IMR-90 (cell line): ENCODE data around the gene FAM163B. TPM values are rescaled to one million over a fixed set of nuclear protein-coding genes. Genes with fewer than 3 reads are reported as not detected.

Experiments used
- ATAC-seq: fragments of 200-7000 bp; cut with Tn5 transposase; 2 replicates; pipeline ENCODE4 v1.9.1; 2020; ENCODE audit warnings: low read depth, mild to moderate bottlenecking, moderate library complexity
- BruUV-seq: library from RNA; stranded (reverse); fragments of 400-500 nt; replicated peaks from 2 replicates; lab custom pipeline; 2021; lab: Mats Ljungman, UMichigan
- CTCF ChIA-PET: fragments of 300-600 bp; formaldehyde crosslinking; extraction: SDS; loops from one replicate; lab custom pipeline; 2021; ENCODE audit warnings: antibody characterized with exemption; lab: Yijun Ruan, JAX
- POLR2A ChIA-PET: fragments of 300-600 bp; sonication (Branson Sonifier 250); formaldehyde crosslinking; loops from one replicate; lab custom pipeline; 2022; ENCODE audit warnings: antibody characterized with exemption; ENCODE audit not compliant: unreplicated experiment; lab: Charles Lee
- DNase-seq: peaks from one replicate; pipeline ENCODE4 v3.0.0; 2013
- H2AFZ ChIP-seq: replicated peaks from 2 replicates; pipeline ENCODE3; 2013; ENCODE audit warnings: low read length, mild to moderate bottlenecking; ENCODE audit not compliant: poor library complexity
- H2AK5ac ChIP-seq: 2 replicates; pipeline ENCODE4 v1.6.1; 2013; ENCODE audit warnings: low read depth, low read length, inconsistent platforms
- H2AK9ac ChIP-seq: replicated peaks from 2 replicates; pipeline ENCODE3; 2013; ENCODE audit warnings: mild to moderate bottlenecking, low read depth, low read length, moderate library complexity; ENCODE audit not compliant: poor library complexity
- H2BK120ac ChIP-seq: 2 replicates; pipeline ENCODE4 v1.6.1; 2013; ENCODE audit warnings: low read depth, low read length, inconsistent platforms
- H2BK15ac ChIP-seq: 3 replicates; pipeline ENCODE4 v1.6.1; 2013; ENCODE audit warnings: low read depth, low read length, inconsistent platforms
- H2BK20ac ChIP-seq: 2 replicates; pipeline ENCODE4 v1.6.1; 2013; ENCODE audit warnings: low read depth, mild to moderate bottlenecking, inconsistent platforms, low read length, moderate library complexity
- H2BK5ac ChIP-seq: 2 replicates; pipeline ENCODE4 v1.6.1; 2013; ENCODE audit warnings: mild to moderate bottlenecking, low read depth, low read length, inconsistent platforms; ENCODE audit not compliant: poor library complexity, severe bottlenecking
- H3K14ac ChIP-seq: replicated peaks from 2 replicates; pipeline ENCODE4 v1.6.1; 2013; ENCODE audit warnings: low read depth, low read length, inconsistent platforms
- H3K18ac ChIP-seq: 2 replicates; pipeline ENCODE4 v1.6.1; 2013; ENCODE audit warnings: low read depth, low read length, control low read depth
- H3K23ac ChIP-seq: 2 replicates; pipeline ENCODE4 v1.6.1; 2013; ENCODE audit warnings: low read depth, low read length, inconsistent platforms
- H3K27ac ChIP-seq: 2 replicates; pipeline ENCODE4 v1.5.1; 2013; ENCODE audit warnings: mild to moderate bottlenecking, control low read depth, low read length; ENCODE audit not compliant: insufficient read depth
- H3K27me3 ChIP-seq: 2 replicates; pipeline ENCODE4 v1.6.1; 2013; ENCODE audit warnings: low read length; ENCODE audit not compliant: control insufficient read depth, insufficient read depth
- H3K36me3 ChIP-seq: 2 replicates; pipeline ENCODE4 v1.6.1; 2013; ENCODE audit warnings: low read length, mixed read lengths; ENCODE audit not compliant: control insufficient read depth, insufficient read depth
- H3K4ac ChIP-seq: 2 replicates; pipeline ENCODE4 v1.6.1; 2013; ENCODE audit warnings: low read depth, low read length, inconsistent platforms
- H3K4me1 ChIP-seq: 2 replicates; pipeline ENCODE4 v1.6.1; 2013; ENCODE audit warnings: low read length, mixed read lengths; ENCODE audit not compliant: control insufficient read depth, insufficient read depth
- H3K4me2 ChIP-seq: 2 replicates; pipeline ENCODE4 v1.6.1; 2013; ENCODE audit warnings: low read depth, mild to moderate bottlenecking, control low read depth, low read length, moderate library complexity
- H3K4me3 ChIP-seq: 2 replicates; pipeline ENCODE4 v1.5.1; 2013; ENCODE audit warnings: low read depth, mild to moderate bottlenecking, control low read depth, low read length, moderate library complexity; ENCODE audit not compliant: insufficient read depth
- H3K56ac ChIP-seq: 2 replicates; pipeline ENCODE4 v1.6.1; 2013; ENCODE audit warnings: low read length, inconsistent platforms; ENCODE audit not compliant: insufficient read depth; ENCODE audit errors: extremely low read depth
- H3K79me1 ChIP-seq, 2 experiments: 2 replicates each; pipeline ENCODE4 v1.6.1; 2013; ENCODE audit warnings: low read length in 2 of 2, inconsistent platforms in 1 of 2, low read depth in 1 of 2
- H3K9ac ChIP-seq: 2 replicates; pipeline ENCODE4 v1.6.1; 2013; ENCODE audit warnings: low read depth, low read length, control low read depth
- H3K9me1 ChIP-seq: 2 replicates; pipeline ENCODE4 v1.6.1; 2013; ENCODE audit warnings: low read length, inconsistent platforms; ENCODE audit not compliant: insufficient read depth
- H3K9me3 ChIP-seq: 2 replicates; pipeline ENCODE4 v1.6.1; 2013; ENCODE audit warnings: low read length; ENCODE audit not compliant: control insufficient read depth, insufficient read depth
- H4K20me1 ChIP-seq: 2 replicates; pipeline ENCODE4 v1.6.1; 2013; ENCODE audit warnings: low read length, inconsistent platforms; ENCODE audit not compliant: insufficient read depth
- H4K5ac ChIP-seq: 2 replicates; pipeline ENCODE4 v1.6.1; 2013; ENCODE audit warnings: mild to moderate bottlenecking, low read depth, low read length, control low read depth
- H4K8ac ChIP-seq, 2 experiments: 2 replicates each; pipeline ENCODE4 v1.6.1; 2013; ENCODE audit warnings: low read depth in 2 of 2, low read length in 2 of 2, control low read depth in 1 of 2, inconsistent platforms in 1 of 2
- H4K91ac ChIP-seq: 2 replicates; pipeline ENCODE4 v1.6.1; 2013; ENCODE audit warnings: low read depth, low read length, inconsistent platforms; ENCODE audit not compliant: insufficient read depth
- BHLHE40 ChIP-seq: fragments of 150-350 bp; IDR thresholded peaks from 2 replicates; pipeline ENCODE4 v1.6.1; 2016; ENCODE audit warnings: mild to moderate bottlenecking, low read depth, low read length
- CHD1 ChIP-seq: IDR thresholded peaks from 2 replicates; pipeline ENCODE4 v1.6.1; 2012; ENCODE audit warnings: low read depth, low read length, improper control_type of control experiment
- WGBS, 2 experiments: methylation state at CpG; one replicate each; pipeline versions ENCODE4 v1.1.5 to v1.1.7; 2013; ENCODE audit warnings: missing lambda C conversion rate in 2 of 2; ENCODE audit not compliant: insufficient read length in 1 of 2; ENCODE audit errors: extremely low coverage in 2 of 2; 5-methylcytosine and 5-hydroxymethylcytosine counted together
- dilution Hi-C: fragments of 300-500 bp; cut with HindIII; formaldehyde crosslinking; loops from one replicate; pipeline ENCODE4 v1.14.3; 2018; ENCODE audit warnings: low sequenced_read_pairs; ENCODE audit not compliant: unreplicated experiment
- in situ Hi-C: fragments of 300-500 bp; cut with MboI; formaldehyde crosslinking; loops from 3 replicates; pipeline ENCODE4 v1.14.3; 2019; ENCODE audit warnings: low sequenced_read_pairs, inconsistent platforms, mixed read lengths
- intact Hi-C: fragments of 100-400 bp; cut with micrococcal nuclease; formaldehyde crosslinking; loops from 2 replicates; pipeline ENCODE4 v1.10.0; 2022
- polyA plus RNA-seq, 3 experiments: library from polyadenylated mRNA; depleted of rRNA; stranded (reverse); fragments of >200 nt; gene quantifications; 2 replicates each; pipeline ENCODE4 v1.2.3, GENCODE V29; 2012; ENCODE audit warnings: low replicate concordance in 1 of 3
- total RNA-seq: library from RNA; depleted of rRNA; stranded (reverse); fragments of >200 nt; gene quantifications from 2 replicates; pipeline ENCODE4 v1.2.3, GENCODE V29; 2012

FAM163B gene
- total and polyA plus RNA-seq, 2 of the 4 experiments (the other 2 are of a cell fraction), result not detected

GRCh38 chr9:133553973-133554713 is 55.0 kb downstream of the FAM163B start:
- Histone ChIP-seq H4K91ac (no peak overlapping the region), H2AK5ac (no peak overlapping the region), H4K5ac (no peak overlapping the region), H2BK15ac (no peak overlapping the region), H3K9ac (no peak overlapping the region), H3K23ac (no peak overlapping the region), H3K4me1 (peaks cover 12% of the 10 kb centered on the region), H3K9me1 (peaks cover 3% of the 10 kb centered on the region; the same call in 1 of the 2 replicates), H2BK120ac (no peak overlapping the region), H3K27ac (no peak overlapping the region), H3K79me1 (no peaks in the 10 kb centered on the region), H3K4me2 (no peak overlapping the region), H3K27me3 (peaks cover 26% of the 10 kb centered on the region), H3K36me3 (no peaks in the 10 kb centered on the region), H3K18ac (no peak overlapping the region), H3K4me3 (no peak overlapping the region), H2AFZ (no peak overlapping the region), H4K8ac (no peak overlapping the region), H3K4ac (no peak overlapping the region), H3K9me3 (no peaks in the 10 kb centered on the region), H2AK9ac (no peak overlapping the region), H2BK5ac (no peak overlapping the region), H4K20me1 (no peaks in the 10 kb centered on the region; the same call in 1 of the 2 replicates), H2BK20ac (no peak overlapping the region), H3K14ac (no peak overlapping the region), H3K56ac (no peak overlapping the region)
- ChIA-PET CTCF (no interaction called here), POLR2A (no interaction called here)
- in situ Hi-C loops (no loop called here), dilution Hi-C loops (no loop called here), intact Hi-C loops (no loop called here)
- ATAC-seq (no peak), DNase-seq (no peak)
- BruUV-seq, result no TSS peak
- no peak for TF ChIP-seq CHD1
- TF ChIP-seq BHLHE40, result no peak
- WGBS, 2 experiments, result 96% methylated on average over 5 of the region's 31 CpGs; no CpG with 5 or more reads in 1 of the 2 experiments
